Measurements from ENCODE around the gene MYDGF.

The MYDGF gene

GRCh38 chr19:4662812-4663211 lies 7.3 kb downstream of the MYDGF start:
- no peak overlapping the region for H2BK15ac ChIP-seq (ENCODE audit: low read depth, poor library complexity, severe bottlenecking)
- no peak overlapping the region for H4K91ac ChIP-seq (ENCODE audit: low read length)
- no peak overlapping the region for H2BK5ac ChIP-seq (ENCODE audit: low read depth, low read length, poor library complexity, severe bottlenecking)
- H2AFZ ChIP-seq (ENCODE audit: low read depth, low read length), result no peak overlapping the region
- H4K8ac ChIP-seq (ENCODE audit: low read length), result no peak overlapping the region
- no peak overlapping the region for H3K4me3 ChIP-seq (ENCODE audit: insufficient read depth in 1 of 2, low read depth in 1 of 2, low read length in 2 of 2)
- no peaks in the 10 kb centered on the region for H3K27me3 ChIP-seq (ENCODE audit: control insufficient read depth in 1 of 2, insufficient read depth in 1 of 2, low read length in 2 of 2)
- H2BK12ac ChIP-seq (ENCODE audit: low read length in 2 of 2), result no peak overlapping the region
- H3K36me3 ChIP-seq (ENCODE audit: control insufficient read depth in 1 of 2, insufficient read depth in 2 of 2, low read depth in 1 of 2, low read length in 2 of 2), result peaks cover 76 to 87% of the 10 kb centered on the region in 2 experiments
- no peak overlapping the region for H3K9ac ChIP-seq (ENCODE audit: low read length)
- no peak overlapping the region for H3K4me2 ChIP-seq (ENCODE audit: low read length, poor library complexity, severe bottlenecking)
- H3K27ac ChIP-seq (ENCODE audit: low read length, poor library complexity, severe bottlenecking), result no peak overlapping the region
- H3K23ac ChIP-seq (ENCODE audit: low read length in 2 of 2), result no peak overlapping the region
- no peak for DNase-seq
- peaks cover 36% of the 10 kb centered on the region for H3K79me1 ChIP-seq (replicated peaks; ENCODE audit: low read length, poor library complexity, severe bottlenecking)
- H3K4me1 ChIP-seq (ENCODE audit: control insufficient read depth, insufficient read depth, low read depth, low read length), result no peaks in the 10 kb centered on the region
- no peak overlapping the region for H2BK120ac ChIP-seq (ENCODE audit: low read depth, low read length)
- no peak overlapping the region for H2AK5ac ChIP-seq (ENCODE audit: low read length, severe bottlenecking)
- no peaks in the 10 kb centered on the region for H3K9me3 ChIP-seq (ENCODE audit: control insufficient read depth, low read length)
- no peak overlapping the region for H3K4ac ChIP-seq (ENCODE audit: low read depth in 1 of 2, low read length in 2 of 2)
- no peak overlapping the region for H3K14ac ChIP-seq (ENCODE audit: low read length in 2 of 2)
- no peak overlapping the region for H3K18ac ChIP-seq (ENCODE audit: low read depth in 1 of 2, low read length in 2 of 2)
- 97% methylated on average over 6 of the region's 6 CpGs for WGBS

- H3K79me1 ChIP-seq (replicated peaks; ENCODE audit: low read length, poor library complexity, severe bottlenecking), result peaks cover 38% of the 10 kb centered on the region
- H4K91ac ChIP-seq (ENCODE audit: low read length), result no peak overlapping the region
- no peak overlapping the region for H2BK5ac ChIP-seq (ENCODE audit: low read depth, low read length, poor library complexity, severe bottlenecking)
- no peak overlapping the region for H3K4me3 ChIP-seq (ENCODE audit: insufficient read depth in 1 of 2, low read depth in 1 of 2, low read length in 2 of 2)
- H3K4me1 ChIP-seq (ENCODE audit: control insufficient read depth, insufficient read depth, low read depth, low read length), result no peaks in the 10 kb centered on the region
- no peak overlapping the region for H2AFZ ChIP-seq (ENCODE audit: low read depth, low read length)
- H3K23ac ChIP-seq (ENCODE audit: low read length in 2 of 2), result no peak overlapping the region
- DNase-seq, result no peak
- no peak overlapping the region for H2BK12ac ChIP-seq (ENCODE audit: low read length in 2 of 2)
- no peak overlapping the region for H3K14ac ChIP-seq (ENCODE audit: low read length in 2 of 2)
- H3K4me2 ChIP-seq (ENCODE audit: low read length, poor library complexity, severe bottlenecking), result no peak overlapping the region
- no peak overlapping the region for H3K18ac ChIP-seq (ENCODE audit: low read depth in 1 of 2, low read length in 2 of 2)
- no peaks in the 10 kb centered on the region for H3K9me3 ChIP-seq (ENCODE audit: control insufficient read depth, low read length)
- no peak overlapping the region for H2BK15ac ChIP-seq (ENCODE audit: low read depth, poor library complexity, severe bottlenecking)
- no peak overlapping the region for H2BK120ac ChIP-seq (ENCODE audit: low read depth, low read length)
- no peak overlapping the region for H2AK5ac ChIP-seq (ENCODE audit: low read length, severe bottlenecking)
- H3K27ac ChIP-seq (ENCODE audit: low read length, poor library complexity, severe bottlenecking), result no peak overlapping the region
- no peak overlapping the region for H3K9ac ChIP-seq (ENCODE audit: low read length)
- H4K8ac ChIP-seq (ENCODE audit: low read length), result no peak overlapping the region
- H3K4ac ChIP-seq (ENCODE audit: low read depth in 1 of 2, low read length in 2 of 2), result no peak overlapping the region
- peaks cover 79 to 88% of the 10 kb centered on the region in 2 experiments for H3K36me3 ChIP-seq (ENCODE audit: control insufficient read depth in 1 of 2, insufficient read depth in 2 of 2, low read depth in 1 of 2, low read length in 2 of 2)
- no peaks in the 10 kb centered on the region for H3K27me3 ChIP-seq (ENCODE audit: control insufficient read depth in 1 of 2, insufficient read depth in 1 of 2, low read length in 2 of 2)
- 93% methylated on average over 20 of the region's 20 CpGs for WGBS
Observed at GRCh38 chr19:4662020-4662695, 8.0 kb downstream of the MYDGF start.

- no peak overlapping the region for H2AK5ac ChIP-seq (ENCODE audit: low read length, severe bottlenecking)
- DNase-seq, result no peak
- no peaks in the 10 kb centered on the region for H3K4me1 ChIP-seq (ENCODE audit: control insufficient read depth, insufficient read depth, low read depth, low read length)
- H3K36me3 ChIP-seq (ENCODE audit: control insufficient read depth in 1 of 2, insufficient read depth in 2 of 2, low read depth in 1 of 2, low read length in 2 of 2), result peaks cover 77 to 89% of the 10 kb centered on the region in 2 experiments
- 88% methylated on average over 4 of the region's 4 CpGs for WGBS
- H2BK120ac ChIP-seq (ENCODE audit: low read depth, low read length), result no peak overlapping the region
- H2BK5ac ChIP-seq (ENCODE audit: low read depth, low read length, poor library complexity, severe bottlenecking), result no peak overlapping the region
- H3K27me3 ChIP-seq (ENCODE audit: control insufficient read depth in 1 of 2, insufficient read depth in 1 of 2, low read length in 2 of 2), result no peaks in the 10 kb centered on the region
- H3K23ac ChIP-seq (ENCODE audit: low read length in 2 of 2), result no peak overlapping the region
- H2AFZ ChIP-seq (ENCODE audit: low read depth, low read length), result no peak overlapping the region
- no peak overlapping the region for H3K9ac ChIP-seq (ENCODE audit: low read length)
- no peak overlapping the region for H3K27ac ChIP-seq (ENCODE audit: low read length, poor library complexity, severe bottlenecking)
- no peak overlapping the region for H3K14ac ChIP-seq (ENCODE audit: low read length in 2 of 2)
- H3K79me1 ChIP-seq (replicated peaks; ENCODE audit: low read length, poor library complexity, severe bottlenecking), result peaks cover 35% of the 10 kb centered on the region
- no peaks in the 10 kb centered on the region for H3K9me3 ChIP-seq (ENCODE audit: control insufficient read depth, low read length)
- no peak overlapping the region for H3K18ac ChIP-seq (ENCODE audit: low read depth in 1 of 2, low read length in 2 of 2)
- H2BK12ac ChIP-seq (ENCODE audit: low read length in 2 of 2), result no peak overlapping the region
- no peak overlapping the region for H3K4me2 ChIP-seq (ENCODE audit: low read length, poor library complexity, severe bottlenecking)
- no peak overlapping the region for H4K8ac ChIP-seq (ENCODE audit: low read length)
- H3K4me3 ChIP-seq (ENCODE audit: insufficient read depth in 1 of 2, low read depth in 1 of 2, low read length in 2 of 2), result no peak overlapping the region
- H2BK15ac ChIP-seq (ENCODE audit: low read depth, poor library complexity, severe bottlenecking), result no peak overlapping the region
- no peak overlapping the region for H3K4ac ChIP-seq (ENCODE audit: low read depth in 1 of 2, low read length in 2 of 2)
- H4K91ac ChIP-seq (ENCODE audit: low read length), result no peak overlapping the region
Observed at GRCh38 chr19:4660993-4661392, 9.1 kb downstream of the MYDGF start.

- DNase-seq, result peak; percentile 22
- no peak overlapping the region for H2BK15ac ChIP-seq (ENCODE audit: low read depth, poor library complexity, severe bottlenecking)
- peaks cover 76 to 89% of the 10 kb centered on the region in 2 experiments for H3K36me3 ChIP-seq (ENCODE audit: control insufficient read depth in 1 of 2, insufficient read depth in 2 of 2, low read depth in 1 of 2, low read length in 2 of 2)
- H2BK12ac ChIP-seq (ENCODE audit: low read length in 2 of 2), result no peak overlapping the region
- H3K4me1 ChIP-seq (ENCODE audit: control insufficient read depth, insufficient read depth, low read depth, low read length), result no peaks in the 10 kb centered on the region
- H4K8ac ChIP-seq (ENCODE audit: low read length), result no peak overlapping the region
- no peaks in the 10 kb centered on the region for H3K9me3 ChIP-seq (ENCODE audit: control insufficient read depth, low read length)
- no peak overlapping the region for H2BK5ac ChIP-seq (ENCODE audit: low read depth, low read length, poor library complexity, severe bottlenecking)
- H3K79me1 ChIP-seq (replicated peaks; ENCODE audit: low read length, poor library complexity, severe bottlenecking), result peaks cover 32% of the 10 kb centered on the region
- no peaks in the 10 kb centered on the region for H3K27me3 ChIP-seq (ENCODE audit: control insufficient read depth in 1 of 2, insufficient read depth in 1 of 2, low read length in 2 of 2)
- H3K4me2 ChIP-seq (ENCODE audit: low read length, poor library complexity, severe bottlenecking), result no peak overlapping the region
- WGBS, result 93% methylated on average over 15 of the region's 15 CpGs
- H3K4me3 ChIP-seq (ENCODE audit: insufficient read depth in 1 of 2, low read depth in 1 of 2, low read length in 2 of 2), result no peak overlapping the region
- no peak overlapping the region for H2AFZ ChIP-seq (ENCODE audit: low read depth, low read length)
- no peak overlapping the region for H3K9ac ChIP-seq (ENCODE audit: low read length)
- H2BK120ac ChIP-seq (ENCODE audit: low read depth, low read length), result no peak overlapping the region
- H3K23ac ChIP-seq (ENCODE audit: low read length in 2 of 2), result no peak overlapping the region
- no peak overlapping the region for H2AK5ac ChIP-seq (ENCODE audit: low read length, severe bottlenecking)
- H3K27ac ChIP-seq (ENCODE audit: low read length, poor library complexity, severe bottlenecking), result no peak overlapping the region
- H3K4ac ChIP-seq (ENCODE audit: low read depth in 1 of 2, low read length in 2 of 2), result no peak overlapping the region
- no peak overlapping the region for H3K14ac ChIP-seq (ENCODE audit: low read length in 2 of 2)
- H3K18ac ChIP-seq (ENCODE audit: low read depth in 1 of 2, low read length in 2 of 2), result no peak overlapping the region
- H4K91ac ChIP-seq (ENCODE audit: low read length), result no peak overlapping the region
Observed at GRCh38 chr19:4660181-4660791, 9.9 kb downstream of the MYDGF start.

Measured in mesenchymal stem cell (in vitro differentiated cells and primary cell).